Measurements from ENCODE around the gene ACADS. TPM values are rescaled to one million over a fixed set of nuclear protein-coding genes. Genes with fewer than 3 reads are reported as not detected.

ACADS gene
- total and polyA plus RNA-seq, 2 of the 8 experiments (the other 6 are each of a cell fraction or from before 2014, with no cell fraction given): 4.9 to 7.5 TPM

- TF ChIP-seq CHD7 (IDR thresholded peaks at IDR 0.05; ENCODE audit: insufficient replicate concordance, low read length) (no peak), EGR1 (IDR thresholded peaks at IDR 0.05; ENCODE audit: borderline replicate concordance, low read depth, low read length) (no peak), CTBP2 (IDR thresholded peaks at IDR 0.05; ENCODE audit: borderline replicate concordance, insufficient read depth, insufficient read length, low read length) (no peak), SP1 (IDR thresholded peaks at IDR 0.05; ENCODE audit: low read depth, low read length) (no peak), CBX5 (IDR thresholded peaks at IDR 0.05; ENCODE audit: low read depth, low read length) (no peak), KDM1A (IDR thresholded peaks at IDR 0.05; ENCODE audit: borderline replicate concordance, low read length) (no peak), RNF2 (IDR thresholded peaks at IDR 0.05; ENCODE audit: borderline replicate concordance, low read depth, low read length, missing control alignments, poor library complexity, severe bottlenecking) (no peak), NRF1 (IDR thresholded peaks at IDR 0.05; ENCODE audit: low read depth, low read length) (no peak), HDAC2 (IDR thresholded peaks at IDR 0.05; ENCODE audit: borderline replicate concordance in 1 of 2, low read depth in 2 of 2, low read length in 2 of 2) (no peak)
These were observed 826 bp downstream of the ACADS start (continued) for GRCh38 chr12:120726510-120726793.
